HUES48 (cell line): ENCODE measurements around the gene MCM3AP.
A peak's percentile ranks its signal among the peaks of the same experiment; 100 is the strongest.
"Not testable (repeated sequence)": the region's sequence is repeated elsewhere in the genome, so short reads cannot be mapped to it uniquely, and the experiment has no call there.

Source experiments
- H3K27ac ChIP-seq: one replicate; pipeline ENCODE4 v1.7.0; 2013; ENCODE audit warnings: low read depth, low read length, inconsistent platforms
- H3K27me3 ChIP-seq: 2 replicates; pipeline ENCODE4 v1.6.1; 2013; ENCODE audit warnings: mild to moderate bottlenecking, low read length; ENCODE audit not compliant: control insufficient read depth, insufficient read depth
- H3K36me3 ChIP-seq: 2 replicates; pipeline ENCODE4 v1.6.1; 2013; ENCODE audit warnings: low read length; ENCODE audit not compliant: control insufficient read depth, insufficient read depth
- H3K4me1 ChIP-seq: 2 replicates; pipeline ENCODE4 v1.6.1; 2013; ENCODE audit warnings: mild to moderate bottlenecking, low read length; ENCODE audit not compliant: control insufficient read depth, insufficient read depth
- H3K4me3 ChIP-seq: 2 replicates; pipeline ENCODE4 v1.5.1; 2013; ENCODE audit warnings: mild to moderate bottlenecking, low read depth, low read length
- H3K9ac ChIP-seq: 2 replicates; pipeline ENCODE4 v1.6.1; 2013; ENCODE audit warnings: mild to moderate bottlenecking, low read depth, low read length, moderate library complexity
- H3K9me3 ChIP-seq: 2 replicates; pipeline ENCODE4 v1.6.1; 2013; ENCODE audit warnings: low read length; ENCODE audit not compliant: control insufficient read depth, insufficient read depth

The MCM3AP gene

GRCh38 chr21:46310260-46310659 is 24.8 kb upstream of the MCM3AP start:
- H3K27ac ChIP-seq, H3K9me3 ChIP-seq, H3K4me3 ChIP-seq, H3K27me3 ChIP-seq, H3K9ac ChIP-seq, H3K4me1 ChIP-seq: not testable (repeated sequence)
- peaks cover 28% of the 10 kb centered on the region for H3K36me3 ChIP-seq

GRCh38 chr21:46308431-46308830 is 23.0 kb upstream of the MCM3AP start:
- H3K4me1 ChIP-seq, result no peaks in the 10 kb centered on the region
- no peak overlapping the region for H3K27ac ChIP-seq
- H3K4me3 ChIP-seq, result no peak overlapping the region
- no peaks in the 10 kb centered on the region for H3K9me3 ChIP-seq
- H3K27me3 ChIP-seq, result no peaks in the 10 kb centered on the region
- H3K9ac ChIP-seq, result no peak overlapping the region
- peaks cover 31% of the 10 kb centered on the region for H3K36me3 ChIP-seq

- H3K4me1 ChIP-seq, result no peaks in the 10 kb centered on the region
- no peak overlapping the region for H3K9ac ChIP-seq
- H3K27ac ChIP-seq, result no peak overlapping the region
- H3K27me3 ChIP-seq, result no peaks in the 10 kb centered on the region
- H3K36me3 ChIP-seq, result peaks cover 26% of the 10 kb centered on the region
- H3K9me3 ChIP-seq, result no peaks in the 10 kb centered on the region
- H3K4me3 ChIP-seq, result no peak overlapping the region
Measured at GRCh38 chr21:46307625-46308024, 22.2 kb upstream of the MCM3AP start.

GRCh38 chr21:46304955-46305354 is 19.5 kb upstream of the MCM3AP start:
- Histone ChIP-seq H3K27me3 (no peaks in the 10 kb centered on the region), H3K9ac (no peak overlapping the region), H3K4me1 (no peaks in the 10 kb centered on the region), H3K9me3 (no peaks in the 10 kb centered on the region), H3K27ac (no peak overlapping the region), H3K36me3 (peaks cover 39% of the 10 kb centered on the region), H3K4me3 (no peak overlapping the region)

GRCh38 chr21:46304437-46304836 is 19.0 kb upstream of the MCM3AP start:
- Histone ChIP-seq H3K9ac (no peak overlapping the region), H3K4me1 (no peaks in the 10 kb centered on the region), H3K27me3 (no peaks in the 10 kb centered on the region), H3K27ac (no peak overlapping the region), H3K36me3 (peaks cover 40% of the 10 kb centered on the region), H3K4me3 (no peak overlapping the region), H3K9me3 (no peaks in the 10 kb centered on the region)

- Histone ChIP-seq H3K4me3 (no peak overlapping the region), H3K9ac (no peak overlapping the region), H3K9me3 (no peaks in the 10 kb centered on the region), H3K36me3 (peaks cover 33% of the 10 kb centered on the region), H3K27ac (no peak overlapping the region), H3K27me3 (peaks cover 6% of the 10 kb centered on the region; the same call in 1 of the 2 replicates), H3K4me1 (no peaks in the 10 kb centered on the region)
Measured at GRCh38 chr21:46301759-46302158, 16.3 kb upstream of the MCM3AP start.

GRCh38 chr21:46299167-46299566 is 13.8 kb upstream of the MCM3AP start:
- Histone ChIP-seq H3K4me1 (peaks cover 5% of the 10 kb centered on the region; the same call in 1 of the 2 replicates), H3K27me3 (peaks cover 6% of the 10 kb centered on the region; the same call in 1 of the 2 replicates), H3K9ac (no peak overlapping the region), H3K4me3 (no peak overlapping the region), H3K9me3 (no peaks in the 10 kb centered on the region), H3K27ac (no peak overlapping the region), H3K36me3 (peaks cover 23% of the 10 kb centered on the region)

- peaks cover 6% of the 10 kb centered on the region; the same call in 1 of the 2 replicates for H3K27me3 ChIP-seq
- peak overlapping the region; percentile 59 for H3K4me3 ChIP-seq
- H3K9me3 ChIP-seq, result no peaks in the 10 kb centered on the region
- H3K36me3 ChIP-seq, result peaks cover 23% of the 10 kb centered on the region
- peaks cover 5% of the 10 kb centered on the region; the same call in 1 of the 2 replicates for H3K4me1 ChIP-seq
- H3K27ac ChIP-seq, result no peak overlapping the region
- H3K9ac ChIP-seq, result peak overlapping the region; percentile 13; the same call in 1 of the 2 replicates
Measured at GRCh38 chr21:46297338-46298271, 12.2 kb upstream of the MCM3AP start.

GRCh38 chr21:46295996-46296752 is 10.8 kb upstream of the MCM3AP start:
- Histone ChIP-seq H3K9ac (no peak overlapping the region), H3K27ac (peak overlapping the region; percentile 28), H3K4me1 (peaks cover 5% of the 10 kb centered on the region; the same call in 1 of the 2 replicates), H3K27me3 (peaks cover 6% of the 10 kb centered on the region; the same call in 1 of the 2 replicates), H3K4me3 (no peak overlapping the region), H3K9me3 (no peaks in the 10 kb centered on the region), H3K36me3 (peaks cover 21% of the 10 kb centered on the region)

GRCh38 chr21:46295177-46295770 is 9.9 kb upstream of the MCM3AP start:
- Histone ChIP-seq H3K27ac (peak overlapping the region; percentile 20), H3K27me3 (peaks cover 6% of the 10 kb centered on the region; the same call in 1 of the 2 replicates), H3K4me1 (peaks cover 5% of the 10 kb centered on the region; the same call in 1 of the 2 replicates), H3K9me3 (no peaks in the 10 kb centered on the region), H3K36me3 (peaks cover 17% of the 10 kb centered on the region), H3K9ac (no peak overlapping the region), H3K4me3 (no peak overlapping the region)
